ENCODE results near the gene CDC45.
"Not testable (repeated sequence)": the region's sequence is repeated elsewhere in the genome, so short reads cannot be mapped to it uniquely, and the experiment has no call there.

The CDC45 gene

DNA sequence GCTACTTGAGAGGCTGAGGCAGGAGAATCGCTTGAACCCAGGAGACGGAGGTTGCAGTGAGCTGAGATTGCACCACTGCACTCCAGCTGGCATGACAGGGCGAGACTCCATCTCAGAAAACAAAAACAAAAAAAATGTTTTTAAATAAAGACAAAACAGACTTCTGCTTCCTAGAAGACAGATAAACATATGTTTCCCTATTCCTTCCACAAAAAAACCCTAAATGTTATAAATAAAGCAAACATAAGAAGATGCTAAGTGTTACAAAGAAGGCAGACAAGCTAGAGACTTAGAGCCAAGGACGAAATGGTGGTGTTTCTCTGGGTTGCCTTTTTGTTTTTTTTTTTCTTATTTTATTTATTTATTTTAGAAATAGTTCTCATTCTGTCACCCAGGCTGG lies 50.1 kb downstream of the CDC45 start:
- no peaks in the 10 kb centered on the region for H3K9me3 ChIP-seq (ENCODE audit: insufficient read depth, low read depth, low read length)
- H3F3A ChIP-seq (ENCODE audit: low read depth): peaks cover 7% of the 10 kb centered on the region
- no peak for TF ChIP-seq EZH2phosphoT487 (IDR thresholded peaks at IDR 0.05; ENCODE audit: borderline replicate concordance)
- TF ChIP-seq, protein P1, sequence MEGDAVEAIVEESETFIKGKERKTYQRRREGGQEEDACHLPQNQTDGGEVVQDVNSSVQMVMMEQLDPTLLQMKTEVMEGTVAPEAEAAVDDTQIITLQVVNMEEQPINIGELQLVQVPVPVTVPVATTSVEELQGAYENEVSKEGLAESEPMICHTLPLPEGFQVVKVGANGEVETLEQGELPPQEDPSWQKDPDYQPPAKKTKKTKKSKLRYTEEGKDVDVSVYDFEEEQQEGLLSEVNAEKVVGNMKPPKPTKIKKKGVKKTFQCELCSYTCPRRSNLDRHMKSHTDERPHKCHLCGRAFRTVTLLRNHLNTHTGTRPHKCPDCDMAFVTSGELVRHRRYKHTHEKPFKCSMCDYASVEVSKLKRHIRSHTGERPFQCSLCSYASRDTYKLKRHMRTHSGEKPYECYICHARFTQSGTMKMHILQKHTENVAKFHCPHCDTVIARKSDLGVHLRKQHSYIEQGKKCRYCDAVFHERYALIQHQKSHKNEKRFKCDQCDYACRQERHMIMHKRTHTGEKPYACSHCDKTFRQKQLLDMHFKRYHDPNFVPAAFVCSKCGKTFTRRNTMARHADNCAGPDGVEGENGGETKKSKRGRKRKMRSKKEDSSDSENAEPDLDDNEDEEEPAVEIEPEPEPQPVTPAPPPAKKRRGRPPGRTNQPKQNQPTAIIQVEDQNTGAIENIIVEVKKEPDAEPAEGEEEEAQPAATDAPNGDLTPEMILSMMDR (conservative IDR thresholded peaks at IDR 0.05; ENCODE audit: low read length): no peak
- no peaks in the 10 kb centered on the region for H3K27me3 ChIP-seq (ENCODE audit: insufficient read depth, low read length, poor library complexity, severe bottlenecking)
- H2AFZ ChIP-seq (ENCODE audit: low read length): no peak overlapping the region
- H3K4me3 ChIP-seq (ENCODE audit: low read length, poor library complexity, severe bottlenecking): no peak overlapping the region
- H3K9ac ChIP-seq (ENCODE audit: low read depth, low read length, poor library complexity, severe bottlenecking): no peak overlapping the region
- no peaks in the 10 kb centered on the region for H3K9me2 ChIP-seq (replicated peaks; ENCODE audit: low read depth, low read length)
- H3K4me1 ChIP-seq (ENCODE audit: insufficient read depth, low read length, poor library complexity, severe bottlenecking): peaks cover 55% of the 10 kb centered on the region
- no peaks in the 10 kb centered on the region for H3K36me3 ChIP-seq (ENCODE audit: insufficient read depth, low read length)
- H3K4me2 ChIP-seq (ENCODE audit: low read depth, low read length, poor library complexity, severe bottlenecking): no peak overlapping the region
- H4K20me1 ChIP-seq (ENCODE audit: insufficient read depth, low read length, poor library complexity, severe bottlenecking): no peaks in the 10 kb centered on the region
- peaks cover 9% of the 10 kb centered on the region for H3K79me2 ChIP-seq (ENCODE audit: insufficient read depth, low read length)

DNA sequence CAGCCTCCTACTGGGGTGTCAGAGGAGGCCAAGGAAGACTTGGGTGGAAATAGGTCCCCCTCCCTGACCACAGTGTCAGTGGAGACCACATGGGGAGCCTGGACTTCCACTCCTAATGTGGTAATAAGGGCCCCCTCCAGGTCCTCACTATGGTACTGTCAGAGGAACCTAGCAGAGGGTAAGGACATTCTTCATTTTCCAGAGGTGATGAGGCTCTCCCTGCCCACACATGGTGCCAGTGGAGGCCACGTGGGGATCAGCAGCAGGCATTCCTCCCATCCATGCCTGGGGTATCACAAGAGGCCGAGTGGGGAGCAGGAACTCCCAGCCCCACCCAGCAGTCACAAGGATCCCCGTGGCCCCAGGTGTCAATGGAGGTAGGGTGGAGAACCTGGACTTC lies 51.0 kb downstream of the CDC45 start:
- Histone ChIP-seq H2AFZ (ENCODE audit: low read length) (no peak overlapping the region), H3K9me3 (ENCODE audit: insufficient read depth, low read depth, low read length) (no peaks in the 10 kb centered on the region), H3K4me1 (ENCODE audit: insufficient read depth, low read length, poor library complexity, severe bottlenecking) (peaks cover 50% of the 10 kb centered on the region), H3K9ac (ENCODE audit: low read depth, low read length, poor library complexity, severe bottlenecking) (no peak overlapping the region), H3K4me2 (ENCODE audit: low read depth, low read length, poor library complexity, severe bottlenecking) (no peak overlapping the region), H3K9me2 (replicated peaks; ENCODE audit: low read depth, low read length) (no peaks in the 10 kb centered on the region), H3K27me3 (ENCODE audit: insufficient read depth, low read length, poor library complexity, severe bottlenecking) (no peaks in the 10 kb centered on the region), H3F3A (ENCODE audit: low read depth) (peaks cover 12% of the 10 kb centered on the region), H4K20me1 (ENCODE audit: insufficient read depth, low read length, poor library complexity, severe bottlenecking) (no peaks in the 10 kb centered on the region), H3K4me3 (ENCODE audit: low read length, poor library complexity, severe bottlenecking) (no peak overlapping the region), H3K36me3 (ENCODE audit: insufficient read depth, low read length) (no peaks in the 10 kb centered on the region), H3K79me2 (ENCODE audit: insufficient read depth, low read length) (no peaks in the 10 kb centered on the region; the same call in 1 of the 2 replicates)
- TF ChIP-seq, protein P1 (conservative IDR thresholded peaks at IDR 0.05; ENCODE audit: low read length): no peak
- TF ChIP-seq EZH2phosphoT487 (IDR thresholded peaks at IDR 0.05; ENCODE audit: borderline replicate concordance): no peak

DNA sequence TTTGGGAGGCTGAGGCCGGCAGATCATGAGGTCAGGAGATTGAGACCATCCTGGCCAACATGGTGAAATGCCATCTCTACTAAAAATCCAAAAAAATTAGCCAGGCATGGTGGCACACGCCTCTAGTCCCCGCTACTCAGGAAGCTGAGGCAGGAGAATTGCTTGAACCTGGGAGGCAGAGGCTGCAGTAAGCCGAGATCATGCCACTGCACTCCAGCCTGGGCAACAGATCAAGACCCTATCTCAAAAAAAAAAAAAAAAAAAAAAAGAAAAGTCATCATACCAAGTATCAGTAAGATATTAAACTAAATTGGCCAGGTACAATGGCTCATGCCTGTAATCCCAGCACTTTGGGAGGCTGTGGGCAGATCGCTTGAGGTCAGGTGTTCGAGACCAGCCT lies 51.6 kb downstream of the CDC45 start:
- not testable (repeated sequence) for H3K79me2 ChIP-seq (ENCODE audit: insufficient read depth, low read length); H3K36me3 ChIP-seq (ENCODE audit: insufficient read depth, low read length); H2AFZ ChIP-seq (ENCODE audit: low read length); H4K20me1 ChIP-seq (ENCODE audit: insufficient read depth, low read length, poor library complexity, severe bottlenecking); H3K9me3 ChIP-seq (ENCODE audit: insufficient read depth, low read depth, low read length); H3K4me2 ChIP-seq (ENCODE audit: low read depth, low read length, poor library complexity, severe bottlenecking); H3K9me2 ChIP-seq (replicated peaks; ENCODE audit: low read depth, low read length); H3K27me3 ChIP-seq (ENCODE audit: insufficient read depth, low read length, poor library complexity, severe bottlenecking); H3K9ac ChIP-seq (ENCODE audit: low read depth, low read length, poor library complexity, severe bottlenecking); H3K4me3 ChIP-seq (ENCODE audit: low read length, poor library complexity, severe bottlenecking)
- H3K4me1 ChIP-seq (ENCODE audit: insufficient read depth, low read length, poor library complexity, severe bottlenecking): peaks cover 46% of the 10 kb centered on the region
- peaks cover 12% of the 10 kb centered on the region for H3F3A ChIP-seq (ENCODE audit: low read depth)

DNA sequence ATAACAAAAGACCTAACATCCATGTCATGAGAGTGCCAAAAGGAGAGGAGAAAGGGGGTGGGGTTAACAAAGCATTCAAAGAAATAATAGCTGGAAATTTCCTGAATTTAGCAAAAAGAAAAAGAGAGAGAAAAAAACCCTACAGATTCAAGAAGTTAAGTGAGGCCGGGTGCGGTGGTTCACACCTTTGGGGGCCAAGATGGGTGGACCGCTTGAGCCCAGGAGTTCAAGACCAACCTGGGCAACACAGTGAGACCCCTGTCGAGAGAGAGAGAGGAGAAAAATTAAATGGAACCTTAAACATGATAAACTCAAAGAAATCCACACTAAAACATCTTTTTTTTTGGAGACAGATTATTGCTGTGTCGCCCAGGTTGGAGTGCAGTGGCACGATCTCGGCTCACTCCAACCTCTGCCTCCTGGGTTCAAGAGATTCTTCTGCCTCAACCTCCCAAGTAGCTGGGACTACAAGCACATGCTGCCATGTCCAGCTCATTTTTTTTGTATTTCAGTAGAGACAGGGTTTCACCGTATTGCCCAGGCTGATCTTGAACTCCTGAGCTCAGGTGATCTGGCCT lies 53.4 kb downstream of the CDC45 start:
- peaks cover 12% of the 10 kb centered on the region for H3F3A ChIP-seq (ENCODE audit: low read depth)
- H3K79me2 ChIP-seq (ENCODE audit: insufficient read depth, low read length): no peaks in the 10 kb centered on the region
- no peaks in the 10 kb centered on the region for H3K36me3 ChIP-seq (ENCODE audit: insufficient read depth, low read length)
- no peaks in the 10 kb centered on the region for H3K27me3 ChIP-seq (ENCODE audit: insufficient read depth, low read length, poor library complexity, severe bottlenecking)
- no peaks in the 10 kb centered on the region for H3K9me2 ChIP-seq (replicated peaks; ENCODE audit: low read depth, low read length)
- no peak for TF ChIP-seq EZH2phosphoT487 (IDR thresholded peaks at IDR 0.05; ENCODE audit: borderline replicate concordance)
- TF ChIP-seq, protein P1 (conservative IDR thresholded peaks at IDR 0.05; ENCODE audit: low read length): no peak
- peak overlapping the region; percentile 62 for H3K9ac ChIP-seq (ENCODE audit: low read depth, low read length, poor library complexity, severe bottlenecking)
- no peak overlapping the region for H2AFZ ChIP-seq (ENCODE audit: low read length)
- no peaks in the 10 kb centered on the region for H4K20me1 ChIP-seq (ENCODE audit: insufficient read depth, low read length, poor library complexity, severe bottlenecking)
- H3K4me3 ChIP-seq (ENCODE audit: low read length, poor library complexity, severe bottlenecking): no peak overlapping the region
- no peaks in the 10 kb centered on the region for H3K9me3 ChIP-seq (ENCODE audit: insufficient read depth, low read depth, low read length)
- H3K4me1 ChIP-seq (ENCODE audit: insufficient read depth, low read length, poor library complexity, severe bottlenecking): peaks cover 43% of the 10 kb centered on the region
- H3K4me2 ChIP-seq (ENCODE audit: low read depth, low read length, poor library complexity, severe bottlenecking): peak overlapping the region; percentile 59
